ENCODE results near the gene PRR35. TPM values are rescaled to one million over a fixed set of nuclear protein-coding genes. Genes with fewer than 3 reads are reported as not detected.

PRR35 gene
- total and polyA plus RNA-seq, 3 donors from 2014 or later: 1.7 to 7.2 (median 5.0) TPM

GRCh38 chr16:528111-529011 is 31.8 kb upstream of the PRR35 start:
- no peaks in the 10 kb centered on the region for H3K36me3 ChIP-seq (ENCODE audit: low read depth, missing control alignments)

DNA sequence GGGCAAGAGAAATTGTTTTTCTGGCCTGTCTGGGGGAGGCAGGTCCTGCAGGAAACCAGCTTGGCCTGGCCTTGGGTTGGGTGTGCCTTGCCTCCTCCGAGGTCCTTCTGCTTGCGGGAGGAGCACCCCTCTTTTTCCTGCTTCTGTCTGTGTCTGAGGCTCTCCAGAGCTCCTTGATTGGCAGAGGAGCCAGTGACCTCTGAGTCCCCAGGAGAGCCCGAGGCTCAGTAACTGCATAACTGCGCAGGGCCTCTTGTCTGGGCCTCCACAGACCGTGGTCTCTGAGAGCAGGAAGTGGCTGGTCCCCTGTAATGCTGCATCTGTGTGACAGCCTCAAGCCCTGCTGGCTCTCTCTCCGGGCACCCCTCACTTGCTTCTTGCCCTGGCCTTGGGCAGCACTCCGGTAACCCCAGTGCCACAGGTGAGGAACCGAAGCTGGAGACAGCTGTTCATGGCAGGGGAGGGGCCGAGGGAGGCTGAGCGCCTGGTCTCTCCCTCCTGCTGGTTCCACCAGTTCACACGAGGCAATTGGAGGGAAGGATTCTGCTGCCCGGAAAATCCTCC is 31.1 kb upstream of the PRR35 start:
- peaks cover 36% of the 10 kb centered on the region for H3K4me1 ChIP-seq
- TF ChIP-seq, protein P1, sequence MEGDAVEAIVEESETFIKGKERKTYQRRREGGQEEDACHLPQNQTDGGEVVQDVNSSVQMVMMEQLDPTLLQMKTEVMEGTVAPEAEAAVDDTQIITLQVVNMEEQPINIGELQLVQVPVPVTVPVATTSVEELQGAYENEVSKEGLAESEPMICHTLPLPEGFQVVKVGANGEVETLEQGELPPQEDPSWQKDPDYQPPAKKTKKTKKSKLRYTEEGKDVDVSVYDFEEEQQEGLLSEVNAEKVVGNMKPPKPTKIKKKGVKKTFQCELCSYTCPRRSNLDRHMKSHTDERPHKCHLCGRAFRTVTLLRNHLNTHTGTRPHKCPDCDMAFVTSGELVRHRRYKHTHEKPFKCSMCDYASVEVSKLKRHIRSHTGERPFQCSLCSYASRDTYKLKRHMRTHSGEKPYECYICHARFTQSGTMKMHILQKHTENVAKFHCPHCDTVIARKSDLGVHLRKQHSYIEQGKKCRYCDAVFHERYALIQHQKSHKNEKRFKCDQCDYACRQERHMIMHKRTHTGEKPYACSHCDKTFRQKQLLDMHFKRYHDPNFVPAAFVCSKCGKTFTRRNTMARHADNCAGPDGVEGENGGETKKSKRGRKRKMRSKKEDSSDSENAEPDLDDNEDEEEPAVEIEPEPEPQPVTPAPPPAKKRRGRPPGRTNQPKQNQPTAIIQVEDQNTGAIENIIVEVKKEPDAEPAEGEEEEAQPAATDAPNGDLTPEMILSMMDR (IDR thresholded peaks at IDR 0.05): no peak
- no peak for TF ChIP-seq POLR2A (IDR thresholded peaks at IDR 0.05)
- no peak for DNase-seq
- no peaks in the 10 kb centered on the region for H3K9me3 ChIP-seq
- peak overlapping the region in 1 of 2 donors; percentile 73 for H3K4me3 ChIP-seq
- WGBS, 2 donors: 33 to 47% methylated on average over 10 to 12 of the region's 12 CpGs
- intact Hi-C loops (cut with DNase I; ENCODE audit: low total_unique reads): no loop called here
- H3K27me3 ChIP-seq: no peaks in the 10 kb centered on the region
- no peaks in the 10 kb centered on the region for H3K36me3 ChIP-seq (ENCODE audit: low read depth, missing control alignments)
- H3K27ac ChIP-seq: peak overlapping the region in 1 of 2 donors; percentile 98

More at GRCh38 chr16:528111-529011, 31.8 kb upstream of the PRR35 start:
- no peaks in the 10 kb centered on the region for H3K9me3 ChIP-seq
- DNase-seq: no peak
- H3K4me3 ChIP-seq: peak overlapping the region; percentile 67 to 73
- intact Hi-C loops (cut with DNase I; ENCODE audit: low total_unique reads): no loop called here
- H3K4me1 ChIP-seq: peaks cover 29% of the 10 kb centered on the region
- H3K27me3 ChIP-seq: no peaks in the 10 kb centered on the region
- TF ChIP-seq, protein P1 (IDR thresholded peaks at IDR 0.05): no peak
- no peak for TF ChIP-seq POLR2A (IDR thresholded peaks at IDR 0.05)
- peak overlapping the region; percentile 55 to 98 for H3K27ac ChIP-seq
- 9 to 14% methylated on average over 1 to 15 of the region's 55 CpGs for WGBS, 2 donors

DNA sequence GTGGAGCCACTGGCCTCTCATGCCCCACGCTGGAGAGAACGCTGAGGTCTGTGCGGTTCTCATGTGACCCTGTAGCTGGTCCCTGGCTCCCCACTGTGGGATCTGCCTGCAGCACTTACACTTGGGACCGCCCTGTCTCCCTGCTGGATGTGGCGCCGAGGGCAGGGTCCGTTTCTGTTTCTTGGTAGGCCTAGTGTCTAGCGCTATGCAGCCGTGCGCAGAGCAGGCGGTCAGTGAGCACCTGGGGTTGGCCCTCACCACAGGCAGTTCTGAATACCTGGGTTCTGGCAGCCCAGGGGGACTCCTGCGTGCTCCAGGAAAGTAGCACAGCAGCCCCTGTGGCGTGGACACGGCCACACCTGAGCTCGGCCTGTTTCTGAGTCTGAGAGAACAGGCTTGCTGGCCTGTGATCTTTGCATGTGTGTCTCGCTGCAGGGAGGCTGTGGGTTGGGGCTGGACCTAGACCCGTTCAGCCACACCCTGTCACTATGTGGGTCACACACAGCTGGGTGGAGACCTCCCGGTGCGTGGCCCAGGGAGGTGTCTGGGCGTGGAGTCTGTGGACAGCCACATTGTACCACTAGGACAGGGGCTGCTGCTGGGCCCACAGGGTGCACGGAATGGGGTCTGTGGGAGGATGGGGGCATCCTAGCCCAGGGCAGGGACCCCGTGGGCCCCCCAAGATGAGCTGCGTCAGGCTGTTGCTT is 29.9 kb upstream of the PRR35 start:
- H3K36me3 ChIP-seq (ENCODE audit: low read depth, missing control alignments): no peaks in the 10 kb centered on the region
- H3K27me3 ChIP-seq: no peaks in the 10 kb centered on the region
- intact Hi-C loops (cut with DNase I; ENCODE audit: low total_unique reads): no loop called here
- TF ChIP-seq POLR2A (IDR thresholded peaks at IDR 0.05): no peak
- TF ChIP-seq, protein P1 (IDR thresholded peaks at IDR 0.05): no peak
- H3K4me1 ChIP-seq: peaks cover 41% of the 10 kb centered on the region
- WGBS, 2 donors: 90 to 96% methylated on average over 13 to 23 of the region's 23 CpGs
- H3K9me3 ChIP-seq: no peaks in the 10 kb centered on the region
- no peak overlapping the region for H3K4me3 ChIP-seq
- no peak for DNase-seq
- no peak overlapping the region for H3K27ac ChIP-seq

DNA sequence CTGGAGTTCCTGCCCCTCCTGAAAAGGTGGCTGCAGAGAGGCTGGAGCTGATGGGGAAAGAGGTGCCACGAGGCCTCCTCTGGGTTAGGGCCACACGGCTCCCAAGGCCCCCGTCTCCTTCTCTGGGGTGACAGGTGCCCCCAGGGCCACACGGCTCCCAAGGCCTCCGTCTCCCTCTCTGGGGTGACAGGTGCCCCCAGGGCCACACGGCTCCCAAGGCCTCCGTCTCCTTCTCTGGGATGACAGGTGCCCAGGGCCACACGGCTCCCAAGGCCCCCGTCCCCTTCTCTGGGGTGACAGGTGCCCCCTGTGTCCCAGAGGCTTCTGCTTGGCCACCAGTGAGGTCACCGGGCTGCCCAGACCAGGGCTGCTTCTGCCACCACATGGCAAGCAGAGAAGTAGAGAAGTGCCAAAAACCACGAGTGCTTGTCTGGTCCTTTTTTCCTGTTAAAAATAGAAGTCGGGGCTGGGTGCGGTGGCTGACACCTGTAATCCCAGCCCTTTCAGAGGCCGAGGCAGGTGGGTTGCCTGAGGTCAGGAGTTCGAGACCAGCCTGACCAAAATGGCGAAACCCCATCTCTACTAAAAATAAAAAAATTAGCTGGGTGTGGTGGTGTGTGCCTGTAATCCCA is 28.6 kb upstream of the PRR35 start:
- TF ChIP-seq POLR2A (IDR thresholded peaks at IDR 0.05): no peak
- TF ChIP-seq, protein P1 (IDR thresholded peaks at IDR 0.05): no peak
- no peaks in the 10 kb centered on the region for H3K27me3 ChIP-seq
- WGBS, 2 donors: 90 to 96% methylated on average over 15 to 16 of the region's 16 CpGs
- peaks cover 30% of the 10 kb centered on the region for H3K4me1 ChIP-seq
- no peak overlapping the region for H3K4me3 ChIP-seq
- no peaks in the 10 kb centered on the region for H3K36me3 ChIP-seq (ENCODE audit: low read depth, missing control alignments)
- intact Hi-C loops (cut with DNase I; ENCODE audit: low total_unique reads): no loop called here
- no peak overlapping the region for H3K27ac ChIP-seq
- no peak for DNase-seq
- H3K9me3 ChIP-seq: no peaks in the 10 kb centered on the region
